CD4-positive, alpha-beta T cell (primary cell): ENCODE measurements around the gene MIDN. TPM values are rescaled to one million over a fixed set of nuclear protein-coding genes. Genes with fewer than 3 reads are reported as not detected.
A peak's percentile ranks its signal among the peaks of the same experiment; 100 is the strongest.

Experiments
- ATAC-seq: fragments of 200-7000 bp; cut with Tn5 transposase; one replicate; pipeline ENCODE4 v1.10.0; 2022; ENCODE audit warnings: mild to moderate bottlenecking; ENCODE audit not compliant: poor library complexity
- CTCF ChIA-PET: fragments of 350-600 bp; sonication (Branson Sonifier 250); formaldehyde crosslinking; loops from one replicate; lab custom pipeline; 2021; ENCODE audit warnings: antibody characterized with exemption, inconsistent platforms; lab: Charles Lee
- POLR2A ChIA-PET: fragments of 350-600 bp; sonication (Branson Sonifier 250); formaldehyde crosslinking; loops from one replicate; lab custom pipeline; 2021; ENCODE audit warnings: antibody characterized with exemption, inconsistent platforms; lab: Charles Lee
- DNase-seq, 14 experiments: peaks; one replicate each; pipeline ENCODE4 v3.0.0-alpha.2; 2013 to 2020; ENCODE audit warnings: mixed read lengths in 2 of 14
- H3K27ac ChIP-seq, 2 donors: one replicate each; pipeline versions ENCODE4 v1.5.1 to v1.7.0; 2013; ENCODE audit warnings: low read length in 2 of 2, low read depth in 1 of 2, mild to moderate bottlenecking in 1 of 2
- H3K27me3 ChIP-seq, 2 experiments: 1 replicate in 1 of 2; 2 replicates in 1 of 2; pipeline versions ENCODE4 v1.6.1 to v1.7.0; 2013; ENCODE audit warnings: low read length in 2 of 2, control low read depth in 1 of 2, mild to moderate bottlenecking in 1 of 2, moderate library complexity in 1 of 2; ENCODE audit not compliant: insufficient read depth in 2 of 2, control insufficient read depth in 1 of 2
- H3K36me3 ChIP-seq: one replicate; pipeline ENCODE4 v1.6.1; 2013; ENCODE audit warnings: low read length, control low read depth; ENCODE audit not compliant: insufficient read depth
- H3K4me1 ChIP-seq: one replicate; pipeline ENCODE4 v1.6.1; 2013; ENCODE audit warnings: low read length, control low read depth; ENCODE audit not compliant: insufficient read depth
- H3K4me3 ChIP-seq: one replicate; pipeline ENCODE4 v1.5.1; 2013; ENCODE audit warnings: mild to moderate bottlenecking, low read length, moderate library complexity
- H3K9me3 ChIP-seq, 2 experiments: 1 replicate in 1 of 2; 2 replicates in 1 of 2; pipeline versions ENCODE4 v1.6.1 to v1.7.0; 2013; ENCODE audit warnings: low read length in 2 of 2, mild to moderate bottlenecking in 2 of 2, control low read depth in 1 of 2, moderate library complexity in 1 of 2; ENCODE audit not compliant: control insufficient read depth in 1 of 2, insufficient read depth in 1 of 2
- H3K27ac Mint-ChIP-seq: one replicate; pipeline ENCODE4 v1.8.0; 2020; ENCODE audit warnings: mixed read lengths
- H3K27me3 Mint-ChIP-seq: one replicate; pipeline ENCODE4 v1.8.0; 2021; ENCODE audit warnings: mixed read lengths
- H3K36me3 Mint-ChIP-seq: one replicate; pipeline ENCODE4 v1.8.0; 2021; ENCODE audit warnings: low read depth, mixed read lengths
- H3K4me1 Mint-ChIP-seq: one replicate; pipeline ENCODE4 v1.8.0; 2021; ENCODE audit warnings: low read depth, mixed read lengths
- H3K4me3 Mint-ChIP-seq: one replicate; pipeline ENCODE4 v1.8.0; 2020; ENCODE audit warnings: mild to moderate bottlenecking, mixed read lengths
- H3K9me3 Mint-ChIP-seq: one replicate; pipeline ENCODE4 v1.8.0; 2020; ENCODE audit warnings: mixed read lengths
- intact Hi-C, 2 experiments: fragments of 100-400 bp; cut with DNase I in 1 of 2; cut with micrococcal nuclease in 1 of 2; formaldehyde crosslinking; loops; one replicate each; pipeline versions ENCODE4 v1.15.1 to v1.9.0; 2023 to 2025; cut with DNase I, micrococcal nuclease
- total RNA-seq, 174 experiments: library from RNA in 2 of 174; stranded (reverse) in 2 of 174; gene quantifications; one replicate each; pipeline ENCODE4 v1.2.3 and lab custom pipeline; 2021 to 2026
- TF ChIP-seq, protein P1 (sequence below): fragments of 200-600 bp; IDR thresholded peaks from one replicate; pipeline ENCODE4 v1.8.0; 2022; ENCODE audit warnings: antibody characterized with exemption, mild to moderate bottlenecking

Gene MIDN
- total RNA-seq, 2 experiments from 2014 or later, result 214 to 228 TPM

DNA sequence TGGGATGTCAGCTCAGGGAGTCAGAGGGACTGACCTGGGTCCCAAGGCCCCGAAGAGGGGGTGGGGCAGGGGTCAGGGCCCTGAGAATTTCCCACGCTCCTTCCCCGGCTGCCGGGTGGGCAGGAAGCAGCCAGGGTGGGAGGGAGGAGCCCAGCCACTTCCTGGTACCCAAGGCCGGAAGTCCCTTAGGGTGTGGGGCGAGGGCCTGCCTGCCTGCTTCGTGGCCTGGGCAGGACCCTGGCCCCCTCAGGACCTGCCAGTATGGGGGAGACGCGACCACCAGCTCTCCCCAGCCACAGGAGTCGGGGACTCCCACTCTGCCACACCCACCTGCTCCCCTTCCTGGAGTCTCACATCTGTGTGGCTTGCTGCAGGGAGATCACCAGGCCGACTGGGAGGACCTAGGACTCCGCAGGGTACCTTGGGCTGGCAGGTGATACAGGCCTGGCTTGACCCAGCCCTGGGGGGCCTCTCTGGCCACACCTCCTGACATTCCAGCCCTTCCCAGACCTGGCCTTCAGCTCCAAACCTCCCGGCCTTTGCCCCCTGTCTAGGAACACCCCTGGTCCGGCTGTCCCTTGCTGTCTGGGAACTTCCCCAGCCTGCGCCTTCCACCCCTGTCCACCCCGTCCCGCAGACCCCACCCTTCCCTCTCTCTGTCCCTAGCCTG lies 11.0 kb downstream of the MIDN start:
- CTCF ChIA-PET, result interaction anchor here (11.0 kb wide), 1 partner anchor 15 kb away, joined by 255 read pairs; no protein-coding TSS in a partner anchor
- no peaks in the 10 kb centered on the region for H3K9me3 ChIP-seq
- peak; percentile 29 for ATAC-seq
- peaks cover 38% of the 10 kb centered on the region for H3K36me3 ChIP-seq
- no peaks in the 10 kb centered on the region for H3K27me3 Mint-ChIP-seq
- H3K27ac ChIP-seq, result peak overlapping the region; percentile 98 to 99
- H3K4me3 Mint-ChIP-seq, result peak overlapping the region; percentile 91
- H3K36me3 Mint-ChIP-seq, result peaks cover 51% of the 10 kb centered on the region
- DNase-seq, result peak in 13 of 14 experiments; percentile 60 to 90 (median 67)
- H3K27ac Mint-ChIP-seq, result peak overlapping the region; percentile 95
- TF ChIP-seq, protein P1, sequence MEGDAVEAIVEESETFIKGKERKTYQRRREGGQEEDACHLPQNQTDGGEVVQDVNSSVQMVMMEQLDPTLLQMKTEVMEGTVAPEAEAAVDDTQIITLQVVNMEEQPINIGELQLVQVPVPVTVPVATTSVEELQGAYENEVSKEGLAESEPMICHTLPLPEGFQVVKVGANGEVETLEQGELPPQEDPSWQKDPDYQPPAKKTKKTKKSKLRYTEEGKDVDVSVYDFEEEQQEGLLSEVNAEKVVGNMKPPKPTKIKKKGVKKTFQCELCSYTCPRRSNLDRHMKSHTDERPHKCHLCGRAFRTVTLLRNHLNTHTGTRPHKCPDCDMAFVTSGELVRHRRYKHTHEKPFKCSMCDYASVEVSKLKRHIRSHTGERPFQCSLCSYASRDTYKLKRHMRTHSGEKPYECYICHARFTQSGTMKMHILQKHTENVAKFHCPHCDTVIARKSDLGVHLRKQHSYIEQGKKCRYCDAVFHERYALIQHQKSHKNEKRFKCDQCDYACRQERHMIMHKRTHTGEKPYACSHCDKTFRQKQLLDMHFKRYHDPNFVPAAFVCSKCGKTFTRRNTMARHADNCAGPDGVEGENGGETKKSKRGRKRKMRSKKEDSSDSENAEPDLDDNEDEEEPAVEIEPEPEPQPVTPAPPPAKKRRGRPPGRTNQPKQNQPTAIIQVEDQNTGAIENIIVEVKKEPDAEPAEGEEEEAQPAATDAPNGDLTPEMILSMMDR, result no peak
- intact Hi-C loops, result loop anchor here in 1 of 2 experiments (1.0 kb wide), 2 partner anchors 10 kb away; partner anchors contain the start of gene CIRBP
- H3K4me3 ChIP-seq, result peak overlapping the region; percentile 56
- no peaks in the 10 kb centered on the region for H3K27me3 ChIP-seq
- POLR2A ChIA-PET, result interaction anchor here (1.5 to 10.3 kb wide), 6 partner anchors 7 to 16 kb away, joined by 4 to 193 read pairs (median 20); partner anchors contain the start of genes CIRBP and FAM174C
- H3K4me1 ChIP-seq, result peaks cover 88% of the 10 kb centered on the region
- peaks cover 47% of the 10 kb centered on the region for H3K4me1 Mint-ChIP-seq
- H3K9me3 Mint-ChIP-seq, result no peaks in the 10 kb centered on the region

DNA sequence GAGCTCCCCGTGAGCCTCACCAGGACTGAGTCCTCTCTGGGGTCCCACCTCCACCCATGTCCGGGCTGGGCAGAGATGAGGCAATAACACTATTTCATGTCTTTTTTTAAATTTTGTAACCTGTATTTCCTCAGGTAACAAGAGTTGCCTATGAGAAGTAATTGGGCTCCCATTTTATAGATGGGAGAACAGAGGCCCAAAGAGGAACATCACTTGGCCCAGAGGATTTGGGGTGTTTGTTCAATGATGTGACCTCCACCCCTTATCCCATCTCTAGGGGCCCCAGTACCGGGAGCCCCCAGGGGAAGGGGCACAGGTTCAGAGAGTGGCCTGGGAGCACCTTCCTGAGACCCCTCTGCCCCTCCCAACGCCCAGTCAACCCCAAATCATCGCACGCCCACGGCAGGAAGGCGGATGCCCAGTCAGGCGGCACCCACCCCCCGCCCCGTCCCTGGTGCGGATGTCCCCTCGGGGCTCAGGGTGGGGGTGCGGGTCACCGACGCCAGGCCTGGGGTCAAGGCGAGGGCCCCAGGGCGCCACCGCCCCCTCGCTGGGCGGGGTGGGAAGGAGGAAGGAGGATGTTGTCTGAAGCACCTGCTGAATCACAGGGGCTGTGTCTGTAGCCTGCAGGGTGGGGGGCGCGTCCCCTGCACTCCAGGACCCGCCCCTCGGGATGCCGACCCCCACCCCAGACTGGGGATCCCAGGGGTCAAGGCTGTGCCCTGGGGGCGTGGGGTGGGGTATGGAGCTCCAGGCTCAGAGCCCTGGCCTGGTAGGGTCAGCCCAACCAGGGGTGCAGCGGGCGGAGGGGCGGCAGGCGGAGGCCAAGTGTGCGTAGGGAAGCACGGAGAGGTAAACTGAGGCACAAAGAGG lies 11.7 kb downstream of the MIDN start:
- Mint-ChIP-seq H3K27me3 (no peaks in the 10 kb centered on the region), H3K4me3 (peak overlapping the region; percentile 92), H3K27ac (peak overlapping the region; percentile 95), H3K4me1 (peaks cover 43% of the 10 kb centered on the region), H3K9me3 (no peaks in the 10 kb centered on the region), H3K36me3 (peaks cover 43% of the 10 kb centered on the region)
- intact Hi-C loops, result loop anchor here in 1 of 2 experiments (1.0 kb wide), 2 partner anchors 9 to 11 kb away; partner anchors contain the start of gene CIRBP
- Histone ChIP-seq H3K9me3 (no peaks in the 10 kb centered on the region), H3K27me3 (no peaks in the 10 kb centered on the region), H3K36me3 (peaks cover 30% of the 10 kb centered on the region), H3K27ac (peak overlapping the region; percentile 98 to 99), H3K4me1 (peaks cover 85% of the 10 kb centered on the region), H3K4me3 (peak overlapping the region; percentile 56)
- CTCF ChIA-PET, result interaction anchor here (1.2 to 11.0 kb wide), 2 partner anchors 16 to 147 kb away, joined by 3 to 255 read pairs; no protein-coding TSS in a partner anchor
- ATAC-seq (peak; percentile 5), DNase-seq (peak in 7 of 14 experiments; percentile 38 to 83 (median 52))
- POLR2A ChIA-PET, result interaction anchor here (1.2 to 10.3 kb wide), 7 partner anchors 7 to 193 kb away, joined by 4 to 193 read pairs (median 13); partner anchors contain the start of genes ARHGAP45, CIRBP and FAM174C
- TF ChIP-seq, protein P1, result no peak
